Right lobe of liver (tissue), 4 donors: ENCODE results near the gene SH3RF3.

Source experiments
- POLR2A ChIP-seq: fragments of 450-650 bp; IDR thresholded peaks from one replicate; pipeline ENCODE4 v1.6.1; 2017; ENCODE audit warnings: antibody characterized with exemption, mild to moderate bottlenecking
- TF ChIP-seq, protein P1 (sequence below), 4 donors: fragments of 200-600 bp in 3 of 4; fragments of 450-650 bp in 1 of 4; IDR thresholded peaks; one replicate each; pipeline versions ENCODE4 v1.5.1 to v1.8.0; 2016 to 2022; ENCODE audit warnings: antibody characterized with exemption in 4 of 4, mild to moderate bottlenecking in 2 of 4
- donor health status: DM: no; HTN: no; CAD: no.
- donor health status: DM: no; HTN: no; CAD: no.
- donor health status: DM: no; HTN: yes; CAD: no.

DNA sequence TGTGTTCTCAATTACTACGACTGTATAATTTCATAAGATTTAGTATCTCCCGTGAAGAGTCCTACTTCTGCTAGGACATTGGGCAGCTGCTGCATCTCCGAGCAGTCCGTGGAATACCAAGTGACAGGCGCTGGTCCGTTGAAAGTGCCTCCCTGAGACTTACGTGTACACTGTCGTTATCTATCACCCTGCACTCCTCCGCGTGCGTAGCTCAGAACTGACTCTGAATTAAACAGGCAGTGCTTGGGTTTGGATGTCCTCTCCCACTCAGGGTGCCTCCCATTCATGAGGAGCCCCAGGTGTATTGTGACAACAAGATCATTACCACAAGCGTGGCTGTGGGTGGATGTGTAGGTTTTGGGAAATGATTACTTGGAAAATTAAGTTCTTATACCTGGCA is 148.4 kb downstream of the SH3RF3 start:
- TF ChIP-seq, protein P1, sequence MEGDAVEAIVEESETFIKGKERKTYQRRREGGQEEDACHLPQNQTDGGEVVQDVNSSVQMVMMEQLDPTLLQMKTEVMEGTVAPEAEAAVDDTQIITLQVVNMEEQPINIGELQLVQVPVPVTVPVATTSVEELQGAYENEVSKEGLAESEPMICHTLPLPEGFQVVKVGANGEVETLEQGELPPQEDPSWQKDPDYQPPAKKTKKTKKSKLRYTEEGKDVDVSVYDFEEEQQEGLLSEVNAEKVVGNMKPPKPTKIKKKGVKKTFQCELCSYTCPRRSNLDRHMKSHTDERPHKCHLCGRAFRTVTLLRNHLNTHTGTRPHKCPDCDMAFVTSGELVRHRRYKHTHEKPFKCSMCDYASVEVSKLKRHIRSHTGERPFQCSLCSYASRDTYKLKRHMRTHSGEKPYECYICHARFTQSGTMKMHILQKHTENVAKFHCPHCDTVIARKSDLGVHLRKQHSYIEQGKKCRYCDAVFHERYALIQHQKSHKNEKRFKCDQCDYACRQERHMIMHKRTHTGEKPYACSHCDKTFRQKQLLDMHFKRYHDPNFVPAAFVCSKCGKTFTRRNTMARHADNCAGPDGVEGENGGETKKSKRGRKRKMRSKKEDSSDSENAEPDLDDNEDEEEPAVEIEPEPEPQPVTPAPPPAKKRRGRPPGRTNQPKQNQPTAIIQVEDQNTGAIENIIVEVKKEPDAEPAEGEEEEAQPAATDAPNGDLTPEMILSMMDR (IDR thresholded peaks at IDR 0.05) = no peak
- TF ChIP-seq POLR2A = no peak
